ENCODE results near the gene ARFIP2. TPM values are rescaled to one million over a fixed set of nuclear protein-coding genes. Genes with fewer than 3 reads are reported as not detected.

The ARFIP2 gene
- total and polyA plus RNA-seq, 4 experiments from 2014 or later, result 34.1 to 56.9 (median 44.8) TPM

- Histone ChIP-seq H3K4me1 (ENCODE audit: insufficient read depth, low read length) (peaks cover 36% of the 10 kb centered on the region), H3K4me3 (ENCODE audit: low read length in 2 of 2) (no peak overlapping the region), H3K27me3 (ENCODE audit: insufficient read depth, low read length) (no peaks in the 10 kb centered on the region), H3K9me3 (ENCODE audit: control insufficient read depth in 1 of 2, low read length in 2 of 2) (no peaks in the 10 kb centered on the region), H3K27ac (ENCODE audit: low read depth, low read length) (no peak overlapping the region), H3K36me3 (ENCODE audit: insufficient read depth, low read length) (peaks cover 22% of the 10 kb centered on the region)
- no peak for DNase-seq
- Mint-ChIP-seq H3K4me3 (peak overlapping the region in 3 of 8 donors; percentile 13 to 19 (median 17)), H3K27me3 (no peaks in the 10 kb centered on the region), H3K36me3 (peaks cover 6 to 27% of the 10 kb centered on the region in 2 donors), H3K4me1 (peaks cover 20 to 51% (median 33%) of the 10 kb centered on the region in 4 donors), H3K9me3 (no peaks in the 10 kb centered on the region), H3K27ac (peak overlapping the region in 4 of 7 donors; percentile 85 to 88 (median 86))
- ChIA-PET CTCF (ENCODE audit: partially characterized antibody) (interaction anchor here (0.9 to 2.6 kb wide), 3 partner anchors 32 to 97 kb away, joined by 3 to 14 read pairs (median 5); no protein-coding TSS in a partner anchor), POLR2A (ENCODE audit: partially characterized antibody) (interaction anchor here (1.1 kb wide), 1 partner anchor 270 kb away, joined by 3 read pairs; no protein-coding TSS in a partner anchor)
- intact Hi-C loops (cut with micrococcal nuclease), result no loop called here
These were observed 5.2 kb downstream of the ARFIP2 start for GRCh38 chr11:6475936-6476335.

GRCh38 chr11:6474806-6475500 lies 6.2 kb downstream of the ARFIP2 start:
- H3K27ac ChIP-seq (ENCODE audit: low read depth, low read length), result peak overlapping the region; percentile 58
- CTCF ChIA-PET (ENCODE audit: partially characterized antibody), result interaction anchor here (1.3 to 2.6 kb wide), 3 partner anchors 32 to 96 kb away, joined by 3 to 14 read pairs (median 3); no protein-coding TSS in a partner anchor
- DNase-seq, result peak in 2 of 5 donors; percentile 5 to 9

GRCh38 chr11:6474413-6474792 lies 6.7 kb downstream of the ARFIP2 start:
- Mint-ChIP-seq H3K9me3 (no peaks in the 10 kb centered on the region), H3K27ac (peak overlapping the region; percentile 86 to 93 (median 90)), H3K27me3 (no peaks in the 10 kb centered on the region), H3K36me3 (peaks cover 6 to 23% of the 10 kb centered on the region in 2 donors), H3K4me3 (peak overlapping the region; percentile 76 to 90 (median 79)), H3K4me1 (peaks cover 10 to 35% (median 21%) of the 10 kb centered on the region in 4 donors)
- H3K9me3 ChIP-seq (ENCODE audit: control insufficient read depth in 1 of 2, low read length in 2 of 2), result no peaks in the 10 kb centered on the region
- ChIA-PET CTCF (ENCODE audit: partially characterized antibody) (interaction anchor here (1.3 to 2.6 kb wide), 2 partner anchors 31 to 96 kb away, joined by 3 to 14 read pairs; no protein-coding TSS in a partner anchor), POLR2A (ENCODE audit: partially characterized antibody) (interaction anchor here (1.4 to 4.1 kb wide), 3 partner anchors 8 to 87 kb away, joined by 3 to 22 read pairs (median 4); partner anchors contain the start of genes ARFIP2 and TIMM10B)
- peaks cover 22% of the 10 kb centered on the region for H3K36me3 ChIP-seq (ENCODE audit: insufficient read depth, low read length)
- H3K27me3 ChIP-seq (ENCODE audit: insufficient read depth, low read length), result no peaks in the 10 kb centered on the region
- intact Hi-C loops (cut with micrococcal nuclease), result no loop called here
- H3K4me3 ChIP-seq (ENCODE audit: low read length in 2 of 2), result peak overlapping the region in 1 of 2 donors; percentile 15
- peak overlapping the region; percentile 58 for H3K27ac ChIP-seq (ENCODE audit: low read depth, low read length)
- DNase-seq, result no peak
- H3K4me1 ChIP-seq (ENCODE audit: insufficient read depth, low read length), result peaks cover 21% of the 10 kb centered on the region

More at GRCh38 chr11:6474806-6475500, 6.2 kb downstream of the ARFIP2 start:
- peak overlapping the region; percentile 75 to 93 (median 88) for H3K27ac Mint-ChIP-seq
- H3K4me1 ChIP-seq (ENCODE audit: insufficient read depth, low read length), result peaks cover 26% of the 10 kb centered on the region
- peaks cover 6 to 23% of the 10 kb centered on the region in 2 donors for H3K36me3 Mint-ChIP-seq
- H3K9me3 ChIP-seq (ENCODE audit: control insufficient read depth in 1 of 2, low read length in 2 of 2), result no peaks in the 10 kb centered on the region
- intact Hi-C loops (cut with micrococcal nuclease), result no loop called here
- no peaks in the 10 kb centered on the region for H3K27me3 Mint-ChIP-seq
- peak overlapping the region; percentile 56 to 90 (median 78) for H3K4me3 Mint-ChIP-seq
- H3K9me3 Mint-ChIP-seq, result no peaks in the 10 kb centered on the region
- no peaks in the 10 kb centered on the region for H3K27me3 ChIP-seq (ENCODE audit: insufficient read depth, low read length)
- peaks cover 22% of the 10 kb centered on the region for H3K36me3 ChIP-seq (ENCODE audit: insufficient read depth, low read length)
- H3K4me3 ChIP-seq (ENCODE audit: low read length in 2 of 2), result no peak overlapping the region
- POLR2A ChIA-PET (ENCODE audit: partially characterized antibody), result interaction anchor here (1.1 kb wide), 1 partner anchor 271 kb away, joined by 3 read pairs; no protein-coding TSS in a partner anchor
- H3K4me1 Mint-ChIP-seq, result peaks cover 12 to 41% (median 25%) of the 10 kb centered on the region in 4 donors

GRCh38 chr11:6473451-6474412 lies 7.4 kb downstream of the ARFIP2 start, which contains the start of gene TRIM3:
Gene TRIM3 (minus strand): TSS chr11:6473941. CDS start chr11:6465695, 8,246 bp downstream.
- H3K4me1 Mint-ChIP-seq, result peaks cover 10 to 33% (median 19%) of the 10 kb centered on the region in 4 donors

GRCh38 chr11:6472934-6473333 lies 8.2 kb downstream of the ARFIP2 start:
- Histone ChIP-seq H3K27me3 (ENCODE audit: insufficient read depth, low read length) (no peaks in the 10 kb centered on the region), H3K27ac (ENCODE audit: low read depth, low read length) (no peak overlapping the region), H3K36me3 (ENCODE audit: insufficient read depth, low read length) (peaks cover 11% of the 10 kb centered on the region), H3K4me3 (ENCODE audit: low read length in 2 of 2) (peak overlapping the region in 1 of 2 donors; percentile 20), H3K4me1 (ENCODE audit: insufficient read depth, low read length) (peaks cover 16% of the 10 kb centered on the region), H3K9me3 (ENCODE audit: control insufficient read depth in 1 of 2, low read length in 2 of 2) (no peaks in the 10 kb centered on the region)
- H3K9me3 Mint-ChIP-seq, result no peaks in the 10 kb centered on the region
- peaks cover 10 to 33% (median 19%) of the 10 kb centered on the region in 4 donors for H3K4me1 Mint-ChIP-seq
- intact Hi-C loops (cut with micrococcal nuclease), result no loop called here
- no peaks in the 10 kb centered on the region for H3K27me3 Mint-ChIP-seq
- peaks cover 4 to 11% of the 10 kb centered on the region in 2 donors for H3K36me3 Mint-ChIP-seq
- H3K4me3 Mint-ChIP-seq, result peak overlapping the region; percentile 59 to 89 (median 74)
- POLR2A ChIA-PET (ENCODE audit: partially characterized antibody), result interaction anchor here (1.3 to 4.1 kb wide), 6 partner anchors 8 to 210 kb away, joined by 3 to 22 read pairs (median 4); partner anchors contain the start of genes ARFIP2, MRPL17, SMPD1 and TIMM10B
- peak overlapping the region in 6 of 7 donors; percentile 14 to 89 (median 76) for H3K27ac Mint-ChIP-seq
- DNase-seq, result no peak
- CTCF ChIA-PET (ENCODE audit: partially characterized antibody), result interaction anchor here (0.7 to 2.2 kb wide), 4 partner anchors 29 to 282 kb away, joined by 3 to 6 read pairs (median 4); partner anchors contain the start of gene MRPL17

More at GRCh38 chr11:6473451-6474412, 7.4 kb downstream of the ARFIP2 start, which contains the start of gene TRIM3:
- intact Hi-C loops (cut with micrococcal nuclease), result no loop called here
- no peaks in the 10 kb centered on the region for H3K27me3 ChIP-seq (ENCODE audit: insufficient read depth, low read length)
- peak within 1 kb of the TSS; percentile 60 for H3K27ac ChIP-seq (ENCODE audit: low read depth, low read length)
- peak; percentile 41 to 75 (median 53) for DNase-seq
- peaks cover 16% of the 10 kb centered on the region for H3K4me1 ChIP-seq (ENCODE audit: insufficient read depth, low read length)
- peak within 1 kb of the TSS; percentile 88 to 92 (median 89) for H3K4me3 Mint-ChIP-seq
- H3K36me3 Mint-ChIP-seq, result peaks cover 6 to 18% of the 10 kb centered on the region in 2 donors
- H3K27me3 Mint-ChIP-seq, result no peaks in the 10 kb centered on the region
- H3K4me3 ChIP-seq (ENCODE audit: low read length in 2 of 2), result peak within 1 kb of the TSS; percentile 54 to 64
- ChIA-PET POLR2A (ENCODE audit: partially characterized antibody) (interaction anchor here (0.8 to 4.1 kb wide), 7 partner anchors 8 to 273 kb away, joined by 3 to 22 read pairs (median 4); partner anchors contain the start of genes ARFIP2, MRPL17, SMPD1 and TIMM10B), CTCF (ENCODE audit: partially characterized antibody) (interaction anchor here (1.1 to 2.6 kb wide), 5 partner anchors 30 to 282 kb away, joined by 3 to 14 read pairs (median 5); partner anchors contain the start of gene MRPL17)
- H3K27ac Mint-ChIP-seq, result peak within 1 kb of the TSS; percentile 86 to 95 (median 92)
- H3K9me3 Mint-ChIP-seq, result no peaks in the 10 kb centered on the region
- no peaks in the 10 kb centered on the region for H3K9me3 ChIP-seq (ENCODE audit: control insufficient read depth in 1 of 2, low read length in 2 of 2)
- peaks cover 19% of the 10 kb centered on the region for H3K36me3 ChIP-seq (ENCODE audit: insufficient read depth, low read length)

GRCh38 chr11:6469599-6469998 lies 11.5 kb downstream of the ARFIP2 start:
- Mint-ChIP-seq H3K4me3 (no peak overlapping the region), H3K4me1 (peaks cover 12 to 26% (median 17%) of the 10 kb centered on the region in 4 donors), H3K9me3 (no peaks in the 10 kb centered on the region), H3K36me3 (peaks cover 3 to 6% of the 10 kb centered on the region in 2 donors), H3K27ac (no peak overlapping the region), H3K27me3 (no peaks in the 10 kb centered on the region)
- intact Hi-C loops (cut with micrococcal nuclease), result no loop called here
- Histone ChIP-seq H3K27me3 (ENCODE audit: insufficient read depth, low read length) (no peaks in the 10 kb centered on the region), H3K27ac (ENCODE audit: low read depth, low read length) (no peak overlapping the region), H3K36me3 (ENCODE audit: insufficient read depth, low read length) (no peaks in the 10 kb centered on the region), H3K4me1 (ENCODE audit: insufficient read depth, low read length) (peaks cover 16% of the 10 kb centered on the region), H3K4me3 (ENCODE audit: low read length in 2 of 2) (no peak overlapping the region), H3K9me3 (ENCODE audit: control insufficient read depth in 1 of 2, low read length in 2 of 2) (no peaks in the 10 kb centered on the region)
- POLR2A ChIA-PET (ENCODE audit: partially characterized antibody), result no interaction called here
- CTCF ChIA-PET (ENCODE audit: partially characterized antibody), result interaction anchor here (1.2 to 2.9 kb wide), 3 partner anchors 10 to 91 kb away, joined by 3 to 9 read pairs (median 8); no protein-coding TSS in a partner anchor
- DNase-seq, result no peak

All from CD4-positive, alpha-beta memory T cell (primary cell).